GM12878 (cell line): ENCODE results near the gene KCNMB4. TPM values are rescaled to one million over a fixed set of nuclear protein-coding genes. Genes with fewer than 3 reads are reported as not detected.

ENCODE experiments used
- CHD2 ChIP-seq: IDR thresholded peaks from 2 replicates; pipeline ENCODE4 v1.6.1; 2011; ENCODE audit warnings: low read depth, low read length, improper control_type of control experiment, borderline replicate concordance
- CREM ChIP-seq: IDR thresholded peaks from 2 replicates; pipeline ENCODE4 v1.6.1; 2014; ENCODE audit warnings: antibody characterized with exemption, low read depth
- CUX1 ChIP-seq: IDR thresholded peaks from 2 replicates; pipeline ENCODE4 v1.6.1; 2012; ENCODE audit warnings: improper control_type of control experiment, low read depth, low read length; ENCODE audit not compliant: insufficient replicate concordance
- DPF2 ChIP-seq: fragments of 450-650 bp; IDR thresholded peaks from 2 replicates; pipeline ENCODE4 v1.6.1; 2017; ENCODE audit warnings: mild to moderate bottlenecking
- IRF4 ChIP-seq: IDR thresholded peaks from 2 replicates; pipeline ENCODE4 v1.6.1; 2011; ENCODE audit warnings: low read depth, low read length
- KAT2A ChIP-seq: conservative IDR thresholded peaks from 2 replicates; pipeline ENCODE4 v1.6.1; 2011; ENCODE audit warnings: low read depth, low read length; ENCODE audit not compliant: control insufficient read depth
- MLLT1 ChIP-seq: fragments of 450-650 bp; IDR thresholded peaks from 2 replicates; pipeline ENCODE4 v1.6.1; 2016; ENCODE audit warnings: mild to moderate bottlenecking
- POLR2A ChIP-seq: IDR thresholded peaks from 2 replicates; pipeline ENCODE4 v1.6.1; 2011; ENCODE audit warnings: low read depth, mild to moderate bottlenecking, low read length
- RAD21 ChIP-seq: IDR thresholded peaks from 2 replicates; pipeline ENCODE4 v1.6.1; 2011; ENCODE audit warnings: mild to moderate bottlenecking, low read depth, low read length, moderate library complexity; ENCODE audit not compliant: insufficient read depth
- RUNX3 ChIP-seq: IDR thresholded peaks from 2 replicates; pipeline ENCODE4 v1.6.1; 2012; ENCODE audit warnings: low read length, inconsistent platforms
- SMAD1 ChIP-seq: fragments of 450-650 bp; IDR thresholded peaks from 2 replicates; pipeline ENCODE4 v1.6.1; 2018; ENCODE audit warnings: mild to moderate bottlenecking, low read depth; ENCODE audit not compliant: partially characterized antibody
- SMAD5 ChIP-seq: IDR thresholded peaks from 2 replicates; pipeline ENCODE4 v1.6.1; 2016; ENCODE audit warnings: antibody characterized with exemption, low read depth
- SPI1 ChIP-seq: IDR thresholded peaks from 2 replicates; pipeline ENCODE4 v1.6.1; 2011; ENCODE audit warnings: low read depth, mild to moderate bottlenecking, low read length, moderate library complexity, borderline replicate concordance; ENCODE audit not compliant: insufficient read depth
- SREBF2 ChIP-seq: IDR thresholded peaks from 2 replicates; pipeline ENCODE4 v1.6.1; 2012; ENCODE audit warnings: mild to moderate bottlenecking, low read length
- SUZ12 ChIP-seq: fragments of 200-600 bp; sonication (generic); IDR thresholded peaks from one replicate; pipeline ENCODE4 v1.6.1; 2018; ENCODE audit warnings: antibody characterized with exemption, mild to moderate bottlenecking; ENCODE audit not compliant: unreplicated experiment
- TARDBP ChIP-seq: IDR thresholded peaks from 2 replicates; pipeline ENCODE4 v1.6.1; 2016; ENCODE audit warnings: borderline replicate concordance
- YY1 ChIP-seq: IDR thresholded peaks from 2 replicates; pipeline ENCODE4 v1.6.1; 2011; ENCODE audit warnings: low read depth, mild to moderate bottlenecking, low read length
- polyA plus RNA-seq, 11 experiments: library from polyadenylated mRNA; depleted of rRNA in 4 of 11; unstranded in 6 of 11; stranded (reverse) in 5 of 11; fragments of >200 nt; fragmentation: Nextera tagmentation in 4 of 11; fragmentation: Illumina TruSeq in 1 of 11; extraction: Ambion mirVana in 4 of 11; extraction: Trizol in 1 of 11; gene quantifications; 1 replicate in 1 of 11; 2 replicates in 10 of 11; pipeline versions ENCODE4 v1.2.1 to v1.2.3, GENCODE V29; 2011 to 2016; ENCODE audit warnings: inconsistent platforms in 2 of 11, missing spikeins in 2 of 11, low read depth in 1 of 11
- total RNA-seq, 4 experiments: library from RNA; depleted of rRNA in 3 of 4; stranded (reverse); fragments of >200 nt in 3 of 4; fragmentation: Illumina TruSeq in 1 of 4; extraction: Trizol in 1 of 4; gene quantifications; 2 replicates each; pipeline versions ENCODE4 v1.2.1 to v1.2.3, GENCODE V29; 2013 to 2021

KCNMB4 gene
- total and polyA plus RNA-seq, 10 of the 15 experiments (the other 5 are each of a cell fraction or from before 2014, with no cell fraction given), result 0.06 to 0.37 (median 0.16) TPM; not detected in 2

- TF ChIP-seq SPI1 (no peak), MLLT1 (no peak), SUZ12 (no peak), CREM (no peak), IRF4 (no peak), CUX1 (no peak), SMAD1 (no peak), YY1 (no peak), POLR2A (0 out of 2 replicates have a peak, but pooled peaks have one; percentile 35), SREBF2 (no peak), DPF2 (peak; percentile 75), RUNX3 (no peak), SMAD5 (no peak), CHD2 (no peak), KAT2A (no peak), TARDBP (no peak), RAD21 (no peak)
These were observed at the start of gene KCNMB4 (continued) for GRCh38 chr12:70365648-70366518.
